GM19438 (cell line): ENCODE results near the gene MOCOS.

Experiments
- ATAC-seq: cut with Tn5 transposase; IDR thresholded peaks from one replicate; pipeline ENCODE4 v1.9.1; 2021; ENCODE audit warnings: low read depth; ENCODE audit not compliant: unreplicated experiment

MOCOS gene

GRCh38 chr18:36300211-36300610 is 112.9 kb downstream of the MOCOS start:
- ATAC-seq: no peak

GRCh38 chr18:36301884-36302283 is 114.6 kb downstream of the MOCOS start:
- ATAC-seq: no peak

GRCh38 chr18:36302676-36303075 is 115.4 kb downstream of the MOCOS start:
- ATAC-seq: no peak

GRCh38 chr18:36303211-36303844 is 116.0 kb downstream of the MOCOS start:
- no peak for ATAC-seq

- no peak for ATAC-seq
These were observed 117.4 kb downstream of the MOCOS start for GRCh38 chr18:36304723-36305122.

- ATAC-seq: no peak
These were observed 118.1 kb downstream of the MOCOS start for GRCh38 chr18:36305375-36305774.

- no peak for ATAC-seq
These were observed 120.2 kb downstream of the MOCOS start for GRCh38 chr18:36307513-36307912.

GRCh38 chr18:36308711-36309435 is 121.6 kb downstream of the MOCOS start:
- no peak for ATAC-seq

- no peak for ATAC-seq
These were observed 122.4 kb downstream of the MOCOS start for GRCh38 chr18:36309436-36310391.

GRCh38 chr18:36311026-36311570 is 123.8 kb downstream of the MOCOS start:
- ATAC-seq: no peak

GRCh38 chr18:36312806-36313395 is 125.6 kb downstream of the MOCOS start:
- ATAC-seq: no peak

- no peak for ATAC-seq
These were observed 126.8 kb downstream of the MOCOS start for GRCh38 chr18:36314098-36314497.

- ATAC-seq: no peak
These were observed 127.5 kb downstream of the MOCOS start for GRCh38 chr18:36314754-36315153.

- ATAC-seq: no peak
These were observed 128.4 kb downstream of the MOCOS start for GRCh38 chr18:36315736-36316135.

- no peak for ATAC-seq
These were observed 128.9 kb downstream of the MOCOS start for GRCh38 chr18:36316246-36316645.
